Right atrium auricular region (tissue), 2 donors: Measurements from ENCODE around the gene CACFD1. TPM values are rescaled to one million over a fixed set of nuclear protein-coding genes. Genes with fewer than 3 reads are reported as not detected.

ENCODE experiments used
- DNase-seq: peaks from one replicate; pipeline ENCODE4 v3.0.0-alpha.2; 2019; ENCODE audit warnings: low spot score
- H3K27ac ChIP-seq, 2 donors: fragments of 200-600 bp; sonication (generic); 1 replicate in 1 of 2; 2 replicates in 1 of 2; pipeline ENCODE4 v1.5.1; 2016 to 2019
- H3K27me3 ChIP-seq, 2 donors: fragments of 200-600 bp; sonication (generic); one replicate each; pipeline versions ENCODE4 v1.5.1 to v1.6.0; 2017 to 2019
- H3K36me3 ChIP-seq: fragments of 200-600 bp; sonication (generic); one replicate; pipeline ENCODE4 v1.5.1; 2016
- H3K4me1 ChIP-seq, 2 donors: fragments of 200-600 bp; sonication (generic); one replicate each; pipeline versions ENCODE4 v1.5.1 to v1.6.0; 2017 to 2019
- H3K4me3 ChIP-seq, 2 donors: fragments of 200-600 bp; sonication (generic); 1 replicate in 1 of 2; 2 replicates in 1 of 2; pipeline ENCODE4 v1.5.1; 2017 to 2019; ENCODE audit warnings: mild to moderate bottlenecking in 1 of 2, moderate library complexity in 1 of 2
- H3K9me3 ChIP-seq, 2 donors: fragments of 200-600 bp; sonication (generic); one replicate each; pipeline ENCODE4 v1.5.1; 2019
- total RNA-seq, 2 donors: library from RNA; depleted of rRNA; stranded (reverse); fragments of >200 nt; gene quantifications; one replicate each; pipeline ENCODE4 v1.1.0, GENCODE V29; 2016
- TF ChIP-seq, protein P1 (sequence below), 2 donors: fragments of 200-600 bp; sonication (generic); IDR thresholded peaks; one replicate each; pipeline ENCODE4 v1.5.1; 2019; ENCODE audit warnings: antibody characterized with exemption in 2 of 2

CACFD1 gene
- total RNA-seq, 2 donors from 2014 or later, result 11.9 to 12.4 TPM

DNA sequence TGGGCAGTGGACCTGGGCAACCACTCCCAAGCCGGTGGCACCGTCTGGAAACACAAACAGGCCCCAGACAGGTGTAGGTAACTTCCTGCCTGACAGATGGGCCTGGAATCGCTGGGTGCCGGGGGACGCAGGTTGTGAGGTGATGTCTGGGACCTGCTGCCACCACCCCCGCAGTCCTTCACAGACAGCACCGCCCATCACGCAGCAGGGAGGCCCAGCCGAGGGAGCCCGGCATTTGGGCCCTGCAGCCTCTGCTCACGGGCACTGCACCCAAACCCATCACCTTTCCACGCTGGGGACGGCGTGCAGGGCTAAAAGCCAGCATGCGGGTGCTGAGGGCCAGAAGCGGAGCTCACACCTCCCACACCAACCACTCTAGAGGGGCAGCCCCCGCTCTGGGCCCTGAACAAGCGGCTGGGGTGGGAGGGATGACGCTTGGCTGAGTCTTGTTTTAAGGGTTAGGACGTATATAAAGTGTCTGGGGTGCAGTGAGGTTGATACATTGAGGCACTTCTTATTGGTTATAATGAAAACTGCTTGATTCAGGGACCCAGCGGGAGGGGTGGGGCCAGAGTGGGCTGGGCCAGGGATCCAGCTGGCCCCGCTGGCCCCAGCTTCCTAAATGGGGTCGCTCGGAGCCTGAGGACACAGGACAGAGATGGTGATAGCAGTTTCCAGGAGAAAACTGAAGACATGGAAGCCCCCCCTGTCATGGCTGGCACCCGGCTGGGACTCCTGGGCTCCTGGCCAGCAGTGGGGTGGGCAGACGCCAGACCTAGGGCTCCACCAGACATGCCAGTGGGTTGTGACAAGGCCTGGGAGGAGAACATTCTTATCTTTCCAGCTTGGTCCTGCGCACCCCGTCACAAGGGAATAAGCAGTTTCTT lies 53.7 kb downstream of the CACFD1 start:
- Histone ChIP-seq H3K27ac (no peak overlapping the region), H3K9me3 (no peaks in the 10 kb centered on the region), H3K4me1 (peaks cover 0 to 36% of the 10 kb centered on the region in 2 donors), H3K4me3 (no peak overlapping the region), H3K27me3 (no peaks in the 10 kb centered on the region), H3K36me3 (no peaks in the 10 kb centered on the region)
- TF ChIP-seq, protein P1, sequence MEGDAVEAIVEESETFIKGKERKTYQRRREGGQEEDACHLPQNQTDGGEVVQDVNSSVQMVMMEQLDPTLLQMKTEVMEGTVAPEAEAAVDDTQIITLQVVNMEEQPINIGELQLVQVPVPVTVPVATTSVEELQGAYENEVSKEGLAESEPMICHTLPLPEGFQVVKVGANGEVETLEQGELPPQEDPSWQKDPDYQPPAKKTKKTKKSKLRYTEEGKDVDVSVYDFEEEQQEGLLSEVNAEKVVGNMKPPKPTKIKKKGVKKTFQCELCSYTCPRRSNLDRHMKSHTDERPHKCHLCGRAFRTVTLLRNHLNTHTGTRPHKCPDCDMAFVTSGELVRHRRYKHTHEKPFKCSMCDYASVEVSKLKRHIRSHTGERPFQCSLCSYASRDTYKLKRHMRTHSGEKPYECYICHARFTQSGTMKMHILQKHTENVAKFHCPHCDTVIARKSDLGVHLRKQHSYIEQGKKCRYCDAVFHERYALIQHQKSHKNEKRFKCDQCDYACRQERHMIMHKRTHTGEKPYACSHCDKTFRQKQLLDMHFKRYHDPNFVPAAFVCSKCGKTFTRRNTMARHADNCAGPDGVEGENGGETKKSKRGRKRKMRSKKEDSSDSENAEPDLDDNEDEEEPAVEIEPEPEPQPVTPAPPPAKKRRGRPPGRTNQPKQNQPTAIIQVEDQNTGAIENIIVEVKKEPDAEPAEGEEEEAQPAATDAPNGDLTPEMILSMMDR (IDR thresholded peaks at IDR 0.05), result no peak
- no peak for DNase-seq

DNA sequence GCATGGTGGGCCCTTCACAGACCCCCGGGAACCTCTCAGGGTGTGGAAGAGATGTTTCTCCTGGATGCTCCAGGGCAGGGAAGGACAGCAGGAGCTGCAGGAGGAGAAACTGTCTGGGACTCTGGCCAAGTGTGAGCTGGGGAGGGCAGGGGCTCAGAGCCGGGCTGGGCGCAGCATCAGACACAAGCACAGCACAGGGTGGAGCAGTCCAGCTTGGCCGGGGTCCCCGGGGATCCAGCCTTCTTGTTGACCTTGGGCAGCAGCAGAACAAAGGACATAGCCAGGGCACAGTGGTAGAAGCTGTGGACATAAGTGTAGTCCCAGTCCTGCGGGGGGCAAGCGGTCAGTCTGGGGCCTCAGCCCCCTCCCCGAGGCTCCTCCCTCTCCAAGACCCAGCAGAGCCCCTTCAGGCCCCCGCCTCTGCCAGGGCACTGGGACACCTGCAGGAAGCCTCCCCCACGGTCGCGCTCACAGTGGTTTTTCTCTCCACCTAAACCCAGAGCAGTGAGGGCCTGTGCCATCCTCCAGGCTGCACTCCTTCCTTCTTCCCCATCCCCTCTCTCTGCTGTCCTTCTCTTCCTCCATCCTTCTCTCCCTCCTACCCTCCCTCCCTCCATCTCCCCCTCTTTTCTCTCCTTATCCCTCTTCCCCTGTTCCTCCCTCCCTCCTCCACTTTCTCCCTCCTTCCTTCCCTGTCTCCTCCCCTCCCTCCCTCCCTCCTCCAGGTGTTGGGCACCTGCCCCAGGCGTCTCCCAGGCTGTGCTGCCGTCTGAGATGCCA lies 54.9 kb downstream of the CACFD1 start:
- Histone ChIP-seq H3K27me3 (no peaks in the 10 kb centered on the region), H3K4me1 (peaks cover 0 to 26% of the 10 kb centered on the region in 2 donors), H3K4me3 (no peak overlapping the region), H3K27ac (no peak overlapping the region), H3K36me3 (no peaks in the 10 kb centered on the region), H3K9me3 (no peaks in the 10 kb centered on the region)
- peak; percentile 85 for DNase-seq
- TF ChIP-seq, protein P1 (IDR thresholded peaks at IDR 0.05), result no peak

DNA sequence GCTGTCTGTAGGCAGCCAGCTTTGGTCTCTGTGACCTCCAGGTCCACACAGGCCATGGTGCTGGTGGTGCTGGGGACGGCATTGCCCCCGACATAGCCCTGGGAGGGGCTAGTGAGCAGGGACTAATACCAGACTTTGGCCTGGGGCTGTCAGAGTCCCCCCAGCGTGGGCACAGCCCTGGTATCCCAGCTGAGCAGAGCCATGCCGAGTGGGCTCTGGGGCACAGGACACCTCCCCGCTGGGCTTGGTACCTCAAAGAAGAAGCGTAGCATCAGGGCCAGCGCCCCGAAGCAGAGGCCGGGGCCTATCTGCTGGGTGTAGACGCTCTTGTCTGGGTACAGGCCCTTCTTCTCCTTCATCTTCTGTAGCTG lies 55.4 kb downstream of the CACFD1 start:
- no peak overlapping the region for H3K27ac ChIP-seq
- H3K36me3 ChIP-seq, result no peaks in the 10 kb centered on the region

DNA sequence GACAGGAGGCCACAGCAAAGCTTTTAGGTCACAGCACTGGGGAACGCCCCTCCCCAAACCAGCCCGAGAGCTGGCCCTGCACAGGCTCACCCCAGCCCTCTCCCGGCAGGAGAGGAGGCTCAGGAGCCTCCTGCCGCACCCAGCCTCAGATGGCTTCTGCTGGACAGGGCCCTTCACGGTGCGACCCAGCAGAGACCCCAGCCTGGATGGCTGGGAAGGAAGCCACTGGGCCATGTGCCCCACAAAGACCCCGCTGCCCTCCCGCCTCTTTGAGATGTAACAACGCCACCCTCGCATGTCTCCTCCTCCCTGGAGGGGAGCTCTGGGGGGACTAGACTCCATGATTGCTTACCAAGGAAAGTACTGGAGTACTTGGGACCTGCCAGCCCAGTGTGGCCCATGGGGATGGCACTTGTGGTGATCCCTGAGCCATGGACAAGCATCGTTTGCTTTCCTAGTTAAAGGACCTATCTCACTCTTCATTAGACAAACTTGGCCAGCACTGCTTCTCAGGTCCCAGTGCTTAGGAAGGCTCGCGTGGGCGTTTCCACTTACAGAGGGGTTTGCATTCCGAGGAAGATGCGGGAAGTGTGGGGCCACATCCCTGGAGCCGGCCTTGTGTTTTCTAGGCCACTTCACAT lies 56.0 kb downstream of the CACFD1 start:
- TF ChIP-seq, protein P1 (IDR thresholded peaks at IDR 0.05), result no peak
- H3K36me3 ChIP-seq, result no peaks in the 10 kb centered on the region
- peaks cover 0 to 22% of the 10 kb centered on the region in 2 donors for H3K4me1 ChIP-seq
- no peaks in the 10 kb centered on the region for H3K27me3 ChIP-seq
- no peak for DNase-seq
- no peaks in the 10 kb centered on the region for H3K9me3 ChIP-seq
- no peak overlapping the region for H3K27ac ChIP-seq
- H3K4me3 ChIP-seq, result no peak overlapping the region

More for the DNA sequence above, 55.4 kb downstream of the CACFD1 start:
- Histone ChIP-seq H3K9me3 (no peaks in the 10 kb centered on the region), H3K4me1 (peaks cover 0 to 22% of the 10 kb centered on the region in 2 donors), H3K27me3 (no peaks in the 10 kb centered on the region), H3K4me3 (no peak overlapping the region)
- TF ChIP-seq, protein P1 (IDR thresholded peaks at IDR 0.05), result no peak
- DNase-seq, result no peak

- H3K4me3 ChIP-seq, result no peak overlapping the region
- peaks cover 0 to 22% of the 10 kb centered on the region in 2 donors for H3K4me1 ChIP-seq
- no peaks in the 10 kb centered on the region for H3K27me3 ChIP-seq
- no peak overlapping the region for H3K27ac ChIP-seq
- H3K9me3 ChIP-seq, result no peaks in the 10 kb centered on the region
- no peaks in the 10 kb centered on the region for H3K36me3 ChIP-seq
- no peak for DNase-seq
- TF ChIP-seq, protein P1 (IDR thresholded peaks at IDR 0.05), result no peak
Observed at GRCh38 chr9:133516256-133516960, 56.6 kb downstream of the CACFD1 start.
